K562 (cell line): ENCODE measurements around the gene TASP1. TPM values are rescaled to one million over a fixed set of nuclear protein-coding genes. Genes with fewer than 3 reads are reported as not detected.

Source experiments
- ATAC-seq: fragments of 200-7000 bp; cut with Tn5 transposase; 3 replicates; pipeline ENCODE4 v1.9.1; 2020; ENCODE audit warnings: moderate library complexity
- BruUV-seq: library from RNA; stranded (reverse); fragments of 400-500 nt; replicated peaks from 2 replicates; lab custom pipeline; 2021; lab: Mats Ljungman, UMichigan
- CTCF ChIA-PET: fragments of 300-600 bp; formaldehyde crosslinking; extraction: SDS; loops from one replicate; lab custom pipeline; 2021; ENCODE audit warnings: low intra/inter-chr PET ratio; lab: Yijun Ruan, JAX
- POLR2A ChIA-PET: fragments of 300-600, 350-650 bp; sonication (Branson Sonifier 250); formaldehyde crosslinking; extraction: SDS; loops from one replicate; lab custom pipeline; 2021; ENCODE audit warnings: antibody characterized with exemption, inconsistent platforms; lab: Yijun Ruan, JAX
- DNase-seq, 4 experiments: peaks; one replicate each; pipeline versions ENCODE4 v3.0.0 to v3.0.0-alpha.2; 2011 to 2018; ENCODE audit warnings: low spot score in 3 of 4, mixed read lengths in 3 of 4; ENCODE audit errors: extremely low read depth in 1 of 4
- FAIRE-seq: peaks from 2 replicates; lab custom pipeline; 2011; peaks lifted over from hg19 to GRCh38; lab: Jason Lieb, UNC
- H2AFZ ChIP-seq: 2 replicates; pipeline ENCODE4 v1.6.0; 2011; ENCODE audit warnings: low read depth, low read length, control low read depth, inconsistent platforms
- H3K27ac ChIP-seq: fragments of 200-600 bp; 3 replicates; pipeline ENCODE4 v1.8.0; 2011; ENCODE audit warnings: low read depth, mild to moderate bottlenecking, control low read depth, inconsistent platforms, low read length, moderate library complexity, mixed read lengths; ENCODE audit errors: extremely low read depth
- H3K27me3 ChIP-seq, 2 experiments: fragments of 300-600 bp in 1 of 2; 2 replicates in 1 of 2; 3 replicates in 1 of 2; pipeline versions ENCODE4 v1.6.0 to v1.8.0; 2011; ENCODE audit warnings: inconsistent platforms in 2 of 2, low read length in 2 of 2, mild to moderate bottlenecking in 1 of 2, mixed read lengths in 1 of 2, moderate library complexity in 1 of 2; ENCODE audit not compliant: control insufficient read depth in 2 of 2, insufficient read depth in 2 of 2
- H3K36me3 ChIP-seq: fragments of 300-600 bp; 3 replicates; pipeline ENCODE4 v1.8.0; 2011; ENCODE audit warnings: mild to moderate bottlenecking, low read length, inconsistent platforms; ENCODE audit not compliant: control insufficient read depth, insufficient read depth
- H3K4me1 ChIP-seq, 2 experiments: fragments of 200-600 bp in 1 of 2; replicated peaks in 1 of 2; 2 replicates in 1 of 2; 3 replicates in 1 of 2; pipeline versions ENCODE4 v1.5.1 to v1.8.0; 2011; ENCODE audit warnings: inconsistent platforms in 2 of 2, low read length in 2 of 2, mild to moderate bottlenecking in 1 of 2, mixed read lengths in 1 of 2, moderate library complexity in 1 of 2; ENCODE audit not compliant: control insufficient read depth in 2 of 2, insufficient read depth in 2 of 2
- H3K4me2 ChIP-seq: 2 replicates; pipeline ENCODE4 v1.6.1; 2011; ENCODE audit warnings: low read length, control low read depth, inconsistent platforms, mixed read lengths; ENCODE audit not compliant: insufficient read depth
- H3K4me3 ChIP-seq: fragments of 200-600 bp; sonication (generic), shearing (Covaris generic); 2 replicates; pipeline ENCODE4 v1.5.1; 2016; ENCODE audit warnings: control low read depth, inconsistent platforms
- H3K79me2 ChIP-seq: fragments of 200-600 bp; 3 replicates; pipeline ENCODE4 v1.8.0; 2011; ENCODE audit warnings: low read length, inconsistent platforms; ENCODE audit not compliant: control insufficient read depth, insufficient read depth
- H3K9ac ChIP-seq, 2 experiments: 2 replicates each; pipeline versions ENCODE4 v1.6.0 to v1.6.1; 2011; ENCODE audit warnings: low read depth in 2 of 2, low read length in 2 of 2, control low read depth in 1 of 2, inconsistent platforms in 1 of 2, mild to moderate bottlenecking in 1 of 2, mixed read lengths in 1 of 2; ENCODE audit not compliant: insufficient read depth in 1 of 2
- H3K9me1 ChIP-seq: one replicate; pipeline ENCODE4 v1.6.0; 2011; ENCODE audit warnings: inconsistent platforms, mild to moderate bottlenecking, low read length, moderate library complexity; ENCODE audit not compliant: control insufficient read depth, insufficient read depth
- H3K9me3 ChIP-seq: replicated peaks from 2 replicates; pipeline ENCODE4 v1.5.1; 2011; ENCODE audit warnings: low read depth, low read length, inconsistent platforms; ENCODE audit not compliant: control insufficient read depth, insufficient read depth
- H4K20me1 ChIP-seq: replicated peaks from 2 replicates; pipeline ENCODE4 v1.6.1; 2011; ENCODE audit warnings: low read length, inconsistent platforms, mixed read lengths; ENCODE audit not compliant: control insufficient read depth, insufficient read depth
- BMI1 ChIP-seq: fragments of 150-350 bp; IDR thresholded peaks from 2 replicates; pipeline ENCODE4 v1.6.1; 2014; ENCODE audit warnings: low read length
- BRCA1 ChIP-seq, 2 experiments: fragments of 450-650 bp in 1 of 2; sonication (generic) in 1 of 2; formaldehyde crosslinking in 1 of 2; IDR thresholded peaks; 2 replicates each; pipeline versions ENCODE4 v1.5.0 to v1.6.1; 2017 to 2020; ENCODE audit warnings: mild to moderate bottlenecking in 1 of 2, missing genetic modification reagents in 1 of 2
- C11orf30 ChIP-seq: fragments of 450-650 bp; IDR thresholded peaks from 2 replicates; pipeline ENCODE4 v1.6.1; 2016; ENCODE audit warnings: low read depth, mild to moderate bottlenecking
- CREBBP ChIP-seq: IDR thresholded peaks from one replicate; pipeline ENCODE4 v1.6.1; 2012; ENCODE audit warnings: low read depth, mild to moderate bottlenecking, control low read depth, inconsistent platforms, low read length
- FOXK1 ChIP-seq: sonication (generic); formaldehyde crosslinking; IDR thresholded peaks from 2 replicates; pipeline ENCODE4 v1.8.0; 2022; ENCODE audit warnings: missing genetic modification reagents, mild to moderate bottlenecking, borderline replicate concordance
- PTTG1 ChIP-seq: fragments of 450-650 bp; IDR thresholded peaks from 2 replicates; pipeline ENCODE4 v1.6.1; 2016; ENCODE audit warnings: low read depth, mild to moderate bottlenecking, missing genetic modification characterization, missing compliant biosample characterization
- RFX7 ChIP-seq: fragments of 250-450 bp; sonication (Bioruptor Pico); IDR thresholded peaks from 2 replicates; pipeline ENCODE4 v1.5.1; 2021; ENCODE audit warnings: mild to moderate bottlenecking
- SRSF9 ChIP-seq: fragments of 200-400 bp; formaldehyde crosslinking; IDR thresholded peaks from 2 replicates; pipeline ENCODE4 v1.6.1; 2017; ENCODE audit warnings: low read depth, low read length, borderline replicate concordance
- ZBTB34 ChIP-seq: fragments of 250-450 bp; sonication (Bioruptor Pico); IDR thresholded peaks from 2 replicates; pipeline ENCODE4 v1.8.0; 2021; ENCODE audit warnings: mild to moderate bottlenecking, moderate library complexity
- WGBS: fragments of 100-300 bp; shearing (Covaris generic); methylation state at CpG from one replicate; pipeline ENCODE4 v1.1.6; 2016; ENCODE audit warnings: low coverage, mixed read lengths; ENCODE audit not compliant: insufficient coverage; ENCODE audit errors: missing lambda C conversion rate; 5-methylcytosine and 5-hydroxymethylcytosine counted together
- in situ Hi-C: fragments of 300-500 bp; cut with MboI; formaldehyde crosslinking; loops from 4 replicates; pipeline ENCODE4 v1.15.0; 2018; ENCODE audit warnings: inconsistent platforms, mixed read lengths
- intact Hi-C: fragments of 100-400 bp; cut with micrococcal nuclease; formaldehyde crosslinking; loops from 2 replicates; pipeline ENCODE4 v1.14.2; 2022
- polyA plus RNA-seq, 8 experiments: library from polyadenylated mRNA; depleted of rRNA in 4 of 8; stranded (reverse) in 5 of 8; unstranded in 3 of 8; fragments of >200 nt; fragmentation: Nextera tagmentation in 2 of 8; fragmentation: Illumina TruSeq in 1 of 8; extraction: Ambion mirVana in 2 of 8; extraction: Trizol in 1 of 8; gene quantifications; 2 replicates each; pipeline versions ENCODE4 v1.2.1 to v1.2.3, GENCODE V29; 2011 to 2014; ENCODE audit warnings: inconsistent platforms in 1 of 8, missing spikeins in 1 of 8
- total RNA-seq, 7 experiments: library from RNA; depleted of rRNA in 6 of 7; stranded (reverse); fragments of >200 nt in 6 of 7; fragmentation: Illumina TruSeq in 2 of 7; extraction: Trizol in 2 of 7; gene quantifications; 2 replicates each; pipeline versions ENCODE4 v1.2.1 to v1.2.3, GENCODE V29; 2011 to 2021; ENCODE audit warnings: low replicate concordance in 1 of 7

TASP1 gene
- total and polyA plus RNA-seq, 9 of the 15 experiments (the other 6 are each of a cell fraction or from before 2014, with no cell fraction given): 3.7 to 10.6 (median 6.4) TPM

GRCh38 chr20:13543783-13544182 lies 94.9 kb downstream of the TASP1 start:
- Histone ChIP-seq H2AFZ (no peak overlapping the region), H3K36me3 (no peaks in the 10 kb centered on the region), H3K79me2 (no peaks in the 10 kb centered on the region), H3K9me1 (no peaks in the 10 kb centered on the region), H3K4me3 (no peak overlapping the region), H3K9ac (no peak overlapping the region), H3K27me3 (no peaks in the 10 kb centered on the region)
- CTCF ChIA-PET: no interaction called here
- in situ Hi-C loops: loop anchor here (10.0 kb wide), 1 partner anchor 219 kb away; no protein-coding TSS in a partner anchor
- POLR2A ChIA-PET: interaction anchor here (0.5 kb wide), 1 partner anchor 1161 kb away, joined by 3 read pairs; no protein-coding TSS in a partner anchor
- FAIRE-seq (no peak), ATAC-seq (no peak)
- TF ChIP-seq RFX7: no peak
- no peak for TF ChIP-seq BRCA1 (IDR thresholded peaks at IDR 0.05)
- no peak for TF ChIP-seq BRCA1 (CRISPR knock-in tag; IDR thresholded peaks at IDR 0.05)
- TF ChIP-seq PTTG1 (tag): no peak
- TF ChIP-seq CREBBP: no peak
- no peak for TF ChIP-seq FOXK1 (CRISPR knock-in tag)
- no peak for TF ChIP-seq BMI1
- no peak for TF ChIP-seq ZBTB34
- TF ChIP-seq C11orf30: no peak
- TF ChIP-seq SRSF9: no peak
- TF ChIP-seq, all 486 proteins: peak for 0
- intact Hi-C loops: loop anchor here (10.0 kb wide), 1 partner anchor 89 kb away; no protein-coding TSS in a partner anchor
- Histone ChIP-seq H3K4me1 (no peaks in the 10 kb centered on the region; a peak in 1 of 5 replicates), H4K20me1 (no peaks in the 10 kb centered on the region), H3K27ac (no peak overlapping the region), H3K9me3 (no peaks in the 10 kb centered on the region), H3K4me2 (no peak overlapping the region)
- 82% methylated on average over 4 of the region's 4 CpGs for WGBS
- no TSS peak for BruUV-seq
- no peak for DNase-seq
